NB4 (cell line): Measurements from ENCODE around the gene PHACTR2.

ENCODE experiments used
- CTCF ChIP-seq: IDR thresholded peaks from one replicate; pipeline ENCODE4 v1.5.1; 2012; ENCODE audit warnings: low read depth, low read length
- MAX ChIP-seq: IDR thresholded peaks from 2 replicates; pipeline ENCODE4 v1.6.1; 2011; ENCODE audit warnings: low read depth, low read length
- MYC ChIP-seq: IDR thresholded peaks from 2 replicates; pipeline ENCODE4 v1.6.1; 2011; ENCODE audit warnings: low read depth, low read length
- POLR2A ChIP-seq: IDR thresholded peaks from 2 replicates; pipeline ENCODE4 v1.6.1; 2011; ENCODE audit warnings: mild to moderate bottlenecking; ENCODE audit not compliant: insufficient read length; ENCODE audit errors: extremely low read depth

- TF ChIP-seq CTCF (no peak), POLR2A (no peak), MAX (no peak), MYC (no peak)
Measured at GRCh38 chr6:143757346-143757832, 79.6 kb downstream of the PHACTR2 start.
